NOMO-1 treated with dmso at 0.1 percent for 144 hours (cell line): ENCODE data around the gene SIGLEC8.
"Not testable (repeated sequence)": the region's sequence is repeated elsewhere in the genome, so short reads cannot be mapped to it uniquely, and the experiment has no call there.

Experiments used
- DNase-seq: peaks from one replicate; lab custom pipeline; 2025; ENCODE audit not compliant: unreplicated experiment; lab: John Stamatoyannopoulos, UW

Gene SIGLEC8

DNA sequence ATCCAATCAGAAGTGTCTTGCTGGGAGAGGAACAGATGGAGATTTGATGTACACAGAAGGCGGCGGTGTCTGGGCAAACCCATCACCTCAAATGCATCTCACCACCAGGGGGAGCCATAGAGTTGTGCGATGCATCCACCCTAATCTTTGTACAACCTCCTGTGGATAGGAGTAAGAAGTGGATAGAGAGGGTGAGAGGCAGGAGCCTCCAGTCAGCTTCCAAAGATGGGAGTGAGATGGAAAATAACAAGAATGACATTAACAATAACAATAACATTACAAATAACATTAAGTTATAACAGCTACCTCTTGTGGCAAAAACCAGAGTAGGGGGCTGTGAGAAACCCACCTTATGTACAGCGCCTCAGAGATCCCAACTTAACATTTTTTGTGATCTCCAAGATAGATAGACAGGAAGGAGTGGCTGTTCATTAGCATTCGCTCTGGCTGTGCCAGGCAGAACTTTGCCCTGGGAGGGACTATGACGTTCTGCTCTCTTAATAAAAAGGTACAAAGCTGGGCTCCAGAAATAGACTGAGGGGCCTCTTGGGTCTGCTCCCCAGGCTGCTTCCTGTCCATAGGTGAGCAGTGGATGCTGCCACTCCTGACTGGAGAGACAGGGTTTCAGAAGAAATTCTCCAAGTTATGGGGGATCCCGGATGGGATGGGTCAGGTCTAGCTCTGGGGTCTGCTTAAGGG, 14.9 kb upstream of the SIGLEC8 start:
- peak; percentile 43 for DNase-seq

DNA sequence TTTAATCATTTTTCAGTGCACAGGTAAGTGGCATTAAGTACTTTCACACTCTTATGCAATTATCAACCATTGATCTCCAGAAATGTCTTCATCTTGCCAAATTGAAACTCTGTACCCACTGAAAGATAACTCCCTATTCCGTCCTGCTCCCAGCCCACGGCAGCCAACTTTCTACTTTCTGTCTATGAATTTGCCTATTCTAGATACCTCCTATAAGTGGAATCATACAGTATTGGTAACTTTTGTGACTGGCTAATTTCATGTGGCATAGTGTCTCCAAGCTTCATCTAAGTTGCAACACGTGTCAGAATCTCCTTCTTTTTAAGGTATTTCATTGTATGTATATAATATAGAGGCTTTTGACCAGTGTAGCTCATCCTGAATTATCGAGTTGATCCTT, 14.4 kb upstream of the SIGLEC8 start:
- no peak for DNase-seq

DNA sequence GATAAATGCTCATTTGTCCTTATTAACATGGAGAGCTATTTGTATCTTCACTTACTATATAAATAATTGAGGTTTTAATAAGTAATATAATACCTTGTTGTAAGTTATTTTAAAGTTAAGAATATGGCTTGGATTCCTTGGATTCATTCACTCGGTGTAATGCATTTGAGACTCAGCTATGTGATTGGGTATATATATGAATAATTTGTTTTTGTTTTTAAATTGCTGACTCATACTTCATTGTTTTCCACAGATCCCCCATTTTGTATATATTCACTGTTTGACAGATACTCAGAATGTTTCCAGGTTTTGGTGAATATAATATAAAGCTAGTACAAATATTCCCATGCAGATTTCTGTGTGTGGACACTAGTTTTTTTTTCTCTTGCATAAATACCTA, 13.3 kb upstream of the SIGLEC8 start:
- no peak for DNase-seq

DNA sequence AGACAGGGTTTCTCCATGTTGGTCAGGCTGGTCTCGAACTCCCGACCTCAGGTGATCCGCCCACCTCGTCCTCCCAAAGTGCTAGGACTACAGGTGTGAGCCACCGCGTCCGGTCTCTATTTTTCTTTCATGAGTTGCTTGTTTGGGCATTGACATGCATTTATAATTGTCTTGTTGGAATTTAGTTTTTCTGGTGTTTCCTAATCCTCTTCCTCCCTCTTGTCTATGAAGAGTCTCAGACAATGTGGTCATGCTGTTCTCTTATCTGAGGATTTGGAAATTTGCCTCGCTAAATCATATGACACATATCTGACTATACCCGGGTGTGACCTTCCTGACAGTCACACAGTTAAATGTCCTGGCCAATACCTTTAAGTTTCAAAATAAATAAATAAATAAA, 12.7 kb upstream of the SIGLEC8 start:
- no peak for DNase-seq

DNA sequence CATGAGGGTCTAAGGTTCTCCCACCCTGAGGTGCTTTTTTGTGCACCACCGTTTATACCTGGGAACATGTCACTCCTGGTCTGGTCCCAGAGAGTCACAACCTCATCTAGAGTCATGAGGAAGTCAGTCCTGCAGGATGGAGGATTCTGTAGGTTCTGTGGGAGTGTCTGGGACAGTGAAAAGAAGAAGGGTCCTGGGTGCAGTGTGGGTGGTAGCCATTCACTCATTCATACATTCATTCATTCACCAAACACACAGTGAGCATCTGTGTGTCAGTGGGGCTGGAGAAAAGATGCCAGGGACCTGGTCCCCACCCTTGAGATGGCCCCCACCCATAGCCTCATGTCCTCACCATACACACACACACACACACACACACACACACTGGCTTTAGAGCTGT, 11.4 kb upstream of the SIGLEC8 start:
- no peak for DNase-seq

DNA sequence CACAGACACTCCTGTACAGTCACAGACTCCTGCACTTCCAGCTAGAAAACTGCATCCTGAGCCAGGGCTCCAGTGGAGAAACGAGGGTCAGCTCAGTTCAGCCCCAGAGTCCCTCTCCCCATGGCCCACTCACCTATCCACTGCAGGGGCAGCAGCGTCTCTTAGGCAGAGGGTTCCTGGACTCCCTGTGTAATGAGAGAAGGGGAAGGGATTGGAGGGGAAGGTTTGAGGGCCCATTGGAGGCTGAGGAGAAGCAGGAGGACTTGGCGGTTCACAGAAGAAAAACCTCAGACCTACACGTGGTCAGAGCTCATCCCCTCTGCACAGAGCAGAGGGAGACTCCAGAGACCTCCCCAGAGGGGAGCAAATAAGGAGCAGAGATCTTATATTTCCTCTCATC, 10.9 kb upstream of the SIGLEC8 start:
- no peak for DNase-seq

DNA sequence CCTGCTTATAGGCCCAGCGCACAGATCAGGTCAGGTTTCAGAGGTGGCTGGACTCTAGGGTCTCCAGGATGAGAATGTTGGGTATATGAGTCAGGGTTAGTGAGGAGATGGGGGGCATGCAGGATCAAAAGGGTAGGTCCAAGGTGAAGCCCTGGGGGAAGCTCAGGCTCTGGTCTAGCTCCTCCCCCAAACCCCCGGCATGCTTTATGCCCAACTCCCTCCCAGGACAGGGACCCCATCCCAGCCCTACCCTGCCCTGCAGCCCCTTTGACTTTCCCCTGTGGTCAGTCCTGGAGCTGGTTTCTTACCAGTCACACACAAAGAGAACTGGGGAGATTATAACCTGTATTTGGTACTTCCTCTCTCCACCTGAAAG, 10.3 kb upstream of the SIGLEC8 start:
- no peak for DNase-seq

DNA sequence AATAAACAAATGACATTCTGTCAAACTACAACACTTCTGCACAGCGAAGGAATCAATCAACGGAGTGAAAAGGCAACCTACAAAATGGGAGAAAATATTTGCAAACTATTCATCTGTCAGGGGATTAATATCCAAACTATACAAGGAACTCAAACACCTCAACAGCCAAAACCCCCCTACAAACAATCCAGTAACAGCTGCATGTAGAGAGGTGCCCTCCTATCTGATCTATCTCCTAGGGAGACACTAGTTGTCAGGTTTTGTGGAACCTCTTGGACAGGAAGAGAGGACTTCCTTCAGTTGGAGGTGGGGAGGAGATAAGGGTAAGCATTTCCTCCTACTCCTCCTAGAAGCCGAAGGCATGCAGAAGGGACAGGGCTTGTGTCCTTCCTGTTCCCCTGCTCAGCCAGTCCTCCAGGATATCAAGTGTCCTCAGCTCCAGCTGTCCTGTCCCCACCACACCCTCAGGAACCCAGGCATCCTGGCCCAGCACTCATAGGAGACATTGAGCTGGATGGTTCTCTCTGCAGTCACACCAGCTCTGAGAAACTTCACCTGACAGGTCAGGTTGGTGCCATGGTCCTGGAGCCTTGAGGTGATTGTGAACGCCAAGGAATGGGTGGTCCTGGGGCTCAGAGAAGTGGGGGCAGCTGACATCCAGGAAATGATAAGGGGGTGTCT, 9.8 kb upstream of the SIGLEC8 start:
- DNase-seq, result no peak

DNA sequence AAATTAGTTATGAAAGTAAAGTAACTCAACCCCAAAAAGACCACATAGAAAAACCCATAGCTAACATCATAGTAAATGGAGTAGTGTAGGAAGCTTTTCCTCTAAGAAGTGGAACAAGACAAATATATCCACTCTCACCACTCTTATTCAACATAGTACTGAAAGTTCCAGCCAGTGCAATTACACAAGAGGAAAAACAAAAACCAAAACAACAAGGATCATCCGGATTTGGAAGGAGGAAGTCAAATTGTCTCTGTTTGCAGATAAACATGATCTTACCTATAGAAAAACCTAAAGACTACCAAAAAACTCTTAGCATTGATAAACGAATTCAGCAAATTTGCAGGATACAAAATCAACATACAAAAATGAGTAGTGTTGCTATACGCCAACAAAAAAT, 8.5 kb upstream of the SIGLEC8 start:
- DNase-seq, result no peak

DNA sequence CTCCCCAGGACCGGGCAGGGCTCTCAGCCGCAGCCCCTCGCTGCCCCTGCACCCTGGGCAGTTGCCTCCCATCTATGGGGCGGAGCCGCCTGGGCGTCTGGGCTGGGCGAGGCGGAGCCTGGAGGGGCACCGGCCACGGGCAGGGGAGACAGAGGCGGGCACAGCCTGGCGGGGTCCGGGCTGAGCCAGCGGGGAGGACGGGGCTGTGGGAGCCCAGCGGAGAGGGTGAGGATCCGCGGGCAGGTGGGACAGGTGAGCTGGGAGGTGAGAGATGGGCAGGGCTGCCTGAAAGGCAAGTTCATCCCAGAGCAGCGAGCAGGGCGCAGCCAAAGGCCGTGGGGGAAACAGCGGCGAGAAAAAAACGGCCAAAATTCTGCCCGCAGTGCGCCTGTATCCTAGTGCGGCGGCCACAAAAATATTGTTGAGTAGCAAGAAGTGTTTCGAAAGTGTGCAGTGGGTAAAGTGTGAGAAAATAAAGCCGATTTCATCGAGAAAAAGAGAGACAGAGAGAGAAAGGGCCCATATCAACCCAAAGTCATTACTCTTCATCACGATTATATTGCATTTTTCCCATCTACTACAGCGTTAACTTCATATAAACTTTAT, 5.8 kb upstream of the SIGLEC8 start:
- not testable (repeated sequence) for DNase-seq

DNA sequence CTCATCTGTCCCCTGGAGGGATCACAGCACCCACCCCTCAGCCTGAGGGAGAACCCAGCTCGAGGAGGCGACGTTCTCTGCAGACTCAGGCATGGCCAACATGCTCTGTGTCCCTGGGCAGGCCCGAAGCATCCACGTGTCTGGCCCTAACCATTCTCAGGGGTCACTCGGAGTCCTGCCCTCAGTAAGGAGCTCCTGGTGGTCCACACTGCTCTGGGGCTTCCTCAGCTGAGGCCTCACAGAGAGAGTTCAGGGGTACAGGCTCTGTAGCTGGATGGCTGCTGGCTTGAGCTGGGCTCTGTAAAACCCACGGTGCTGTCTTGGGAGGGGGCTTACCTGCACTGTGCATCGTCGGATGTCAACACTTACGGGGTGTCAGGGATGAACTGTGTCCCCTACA, 4.4 kb upstream of the SIGLEC8 start:
- no peak for DNase-seq

DNA sequence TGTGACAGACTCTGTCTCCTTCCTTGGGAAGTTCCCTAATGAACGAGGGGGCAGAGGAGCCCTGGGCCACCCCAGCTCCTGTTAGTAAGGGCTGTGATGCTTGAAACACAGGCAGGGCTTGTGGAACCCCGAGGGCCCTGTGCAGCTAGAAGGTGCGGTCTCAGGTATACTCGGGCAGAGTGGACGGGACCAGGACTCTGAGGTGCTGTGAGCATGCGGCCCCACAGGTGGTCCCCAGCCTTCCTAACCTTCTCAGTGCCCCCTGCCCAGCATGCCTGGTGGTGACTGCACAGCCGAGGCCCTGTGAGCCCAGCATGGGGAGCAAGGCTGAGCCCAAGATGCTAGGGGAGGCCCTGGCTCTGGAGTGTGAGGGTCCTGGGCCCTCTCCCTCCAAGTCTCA, 4.0 kb upstream of the SIGLEC8 start:
- DNase-seq, result no peak

DNA sequence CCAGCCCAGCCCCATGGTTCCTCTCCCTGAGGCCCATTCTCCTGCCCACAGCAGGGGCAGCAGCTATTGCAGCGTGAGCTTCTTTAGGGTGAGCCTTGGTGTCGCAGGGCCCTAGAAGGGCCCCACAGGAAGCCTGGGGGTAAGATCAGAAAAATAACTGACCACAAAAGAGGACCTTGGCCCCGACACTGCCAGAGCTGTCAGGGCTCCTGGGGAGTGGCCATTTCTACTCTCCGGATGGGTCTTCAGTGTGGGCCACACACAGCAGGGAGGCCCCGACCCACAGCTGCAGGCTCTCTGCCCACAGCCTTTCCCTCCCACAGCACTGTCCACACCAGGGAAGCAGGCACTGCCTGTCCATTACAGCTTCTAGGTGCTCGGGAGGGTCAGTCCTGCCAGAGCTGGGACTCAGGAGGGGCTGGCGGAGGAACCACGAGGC, 3.5 kb upstream of the SIGLEC8 start:
- DNase-seq, result peak; percentile 35

DNA sequence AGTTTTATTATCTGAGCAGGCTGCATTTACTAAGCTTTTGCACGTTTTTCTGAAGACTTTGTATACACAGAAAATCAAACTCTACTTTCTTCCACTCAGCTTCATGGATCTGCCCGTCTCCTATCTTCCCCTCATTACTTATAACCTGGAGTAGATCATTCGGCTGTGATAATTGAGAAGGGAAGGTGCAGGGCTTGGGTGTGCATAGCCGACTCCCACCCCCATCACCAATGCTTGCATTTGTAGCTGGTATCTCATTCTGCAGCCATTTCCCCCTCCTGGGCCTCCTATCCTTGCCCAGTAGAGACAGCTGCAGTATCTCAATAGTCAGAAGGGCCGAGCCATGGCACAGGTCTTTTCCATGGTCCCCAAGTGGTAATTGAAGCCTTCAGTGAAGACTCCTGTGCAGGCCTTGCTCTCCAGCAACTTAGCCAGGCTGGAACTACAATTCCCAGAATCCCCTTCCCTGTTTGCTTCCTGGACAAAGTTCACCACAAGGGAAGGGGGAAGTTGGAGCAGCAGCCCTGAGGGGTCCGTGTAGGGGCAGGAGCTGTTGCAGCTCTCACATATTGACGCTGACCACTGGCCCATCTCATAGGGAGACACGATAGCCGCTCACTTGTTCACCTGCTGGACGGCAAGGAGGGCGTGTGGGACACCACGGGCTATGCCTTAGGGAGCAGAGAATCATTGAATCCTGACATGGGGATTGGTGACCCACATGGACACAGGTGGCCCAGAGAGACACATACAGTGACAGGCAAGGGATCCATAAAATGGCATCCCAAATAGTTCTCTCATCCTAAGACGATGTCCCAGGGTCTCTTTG, 2.1 kb upstream of the SIGLEC8 start:
- peak; percentile 69 for DNase-seq

DNA sequence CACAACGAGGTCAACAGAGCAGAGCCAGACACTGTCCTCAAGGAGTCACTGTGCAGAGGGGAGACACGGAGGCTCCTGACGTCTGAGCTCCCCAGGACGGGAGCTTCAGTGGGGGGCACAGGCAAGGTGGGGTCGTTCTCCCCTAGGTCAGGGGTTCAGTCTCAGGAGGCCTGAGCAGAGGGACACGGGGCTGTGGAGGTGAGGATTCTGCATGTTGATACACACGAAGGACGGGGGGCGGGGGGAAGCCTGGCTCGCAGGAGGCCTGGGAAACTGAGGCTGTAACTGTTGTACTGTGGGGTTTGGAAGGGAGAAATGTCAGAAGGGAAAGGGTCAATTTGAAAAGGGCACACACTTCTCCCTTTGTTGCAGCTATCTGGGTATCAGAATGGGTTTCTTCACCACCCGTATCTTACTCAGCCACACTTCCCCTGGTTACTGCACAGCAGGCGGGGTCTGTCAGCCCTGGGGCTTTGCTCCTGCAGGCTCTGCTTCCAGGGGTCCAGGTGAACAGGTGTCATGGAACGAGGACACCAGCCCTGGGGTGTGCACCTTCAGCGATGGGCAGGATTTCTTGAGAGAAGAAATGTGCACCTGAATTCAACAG, 748 bp upstream of the SIGLEC8 start:
- no peak for DNase-seq

DNA sequence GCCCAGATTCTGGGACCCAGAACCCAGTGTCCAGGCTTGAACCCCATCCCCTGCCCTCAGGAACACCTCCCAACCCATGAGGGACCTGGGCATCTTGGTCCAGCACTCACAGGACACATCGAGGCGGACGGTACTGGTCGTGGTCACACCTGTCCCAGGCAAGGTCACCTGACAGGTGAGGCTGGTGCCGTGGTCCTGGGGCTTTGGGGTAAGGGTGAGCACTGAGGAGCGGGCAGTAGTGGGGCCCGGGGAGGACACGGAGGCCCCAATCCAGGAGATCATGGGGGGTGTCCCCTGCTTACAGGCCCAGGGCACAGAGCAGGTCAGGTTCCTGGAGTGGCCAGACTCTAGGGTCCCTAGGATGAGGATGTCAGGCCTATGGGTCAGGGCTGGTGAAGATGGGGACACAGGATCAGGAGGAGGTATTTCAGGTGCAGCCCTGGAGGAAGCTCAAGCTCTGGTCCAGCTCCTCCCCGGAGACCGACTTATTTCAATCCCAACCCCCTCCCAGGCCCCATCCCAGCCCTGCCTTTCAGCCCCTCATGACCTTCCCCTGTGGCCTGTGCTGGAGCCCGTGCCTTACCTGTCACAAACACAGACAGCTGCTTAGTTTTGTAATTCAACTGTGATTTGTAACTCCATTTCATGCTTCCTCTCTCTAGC, 772 bp downstream of the SIGLEC8 start:
- DNase-seq, result no peak

DNA sequence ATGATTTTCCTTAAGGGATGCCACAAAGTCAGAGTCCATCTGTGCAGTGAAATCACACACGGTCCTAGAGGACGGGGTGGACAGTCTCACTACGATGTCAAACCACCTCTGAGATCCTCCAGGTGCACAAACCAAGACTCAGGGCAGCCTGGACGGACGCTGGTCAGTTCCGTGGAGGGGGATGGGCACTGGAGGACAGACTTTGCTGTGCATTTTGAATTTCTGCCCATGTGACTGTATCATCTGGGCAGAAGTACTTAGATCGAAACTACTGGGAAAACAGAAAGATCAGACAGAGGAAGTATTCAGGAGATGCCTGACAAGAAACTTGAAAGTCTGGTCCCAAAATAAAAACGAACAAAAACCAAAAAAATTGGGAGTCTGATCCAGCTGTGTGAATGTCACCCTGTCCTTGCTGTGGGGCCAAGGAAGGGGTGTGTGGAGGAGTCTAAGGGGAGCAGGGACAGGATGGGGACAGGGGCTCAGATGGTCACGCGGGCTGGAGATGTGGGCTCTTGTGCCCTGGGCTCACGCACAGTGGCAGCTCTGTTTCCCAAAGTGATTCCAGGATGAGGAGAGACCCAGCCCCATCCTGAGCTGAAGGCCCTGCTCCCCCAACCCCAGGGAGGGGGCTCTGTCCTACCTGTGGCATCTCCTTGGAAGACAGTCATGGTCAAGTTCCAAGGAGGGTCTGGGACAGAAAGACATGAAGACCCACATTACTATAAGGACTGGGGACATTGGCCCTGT, 1.5 kb downstream of the SIGLEC8 start:
- DNase-seq, result no peak

DNA sequence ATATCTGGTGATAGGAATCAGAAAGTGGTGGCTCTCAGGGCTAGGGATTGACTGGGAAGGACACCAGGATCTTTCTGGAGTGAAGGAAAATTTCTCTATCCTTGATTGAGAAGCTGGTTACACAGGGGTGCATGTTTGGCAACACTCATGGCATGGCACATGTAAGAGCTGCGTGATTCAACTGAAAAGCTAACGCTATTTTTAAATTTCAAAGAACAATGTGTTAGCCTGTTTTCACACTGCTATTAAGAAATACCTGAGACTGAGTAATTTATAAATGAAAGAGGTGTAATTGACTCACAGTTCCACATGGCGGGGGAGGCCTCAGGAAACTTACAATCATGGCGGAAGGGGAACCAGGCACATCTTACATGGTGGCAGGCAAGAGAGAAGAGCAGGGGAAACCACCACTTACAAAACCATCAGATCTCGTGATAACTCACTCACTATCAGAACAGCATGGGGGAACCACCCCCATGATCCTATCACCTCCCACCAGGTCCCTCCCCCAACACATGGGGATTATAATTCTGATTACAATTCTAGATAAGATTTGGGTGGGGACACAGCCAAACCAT, 7.4 kb downstream of the SIGLEC8 start:
- no peak for DNase-seq

DNA sequence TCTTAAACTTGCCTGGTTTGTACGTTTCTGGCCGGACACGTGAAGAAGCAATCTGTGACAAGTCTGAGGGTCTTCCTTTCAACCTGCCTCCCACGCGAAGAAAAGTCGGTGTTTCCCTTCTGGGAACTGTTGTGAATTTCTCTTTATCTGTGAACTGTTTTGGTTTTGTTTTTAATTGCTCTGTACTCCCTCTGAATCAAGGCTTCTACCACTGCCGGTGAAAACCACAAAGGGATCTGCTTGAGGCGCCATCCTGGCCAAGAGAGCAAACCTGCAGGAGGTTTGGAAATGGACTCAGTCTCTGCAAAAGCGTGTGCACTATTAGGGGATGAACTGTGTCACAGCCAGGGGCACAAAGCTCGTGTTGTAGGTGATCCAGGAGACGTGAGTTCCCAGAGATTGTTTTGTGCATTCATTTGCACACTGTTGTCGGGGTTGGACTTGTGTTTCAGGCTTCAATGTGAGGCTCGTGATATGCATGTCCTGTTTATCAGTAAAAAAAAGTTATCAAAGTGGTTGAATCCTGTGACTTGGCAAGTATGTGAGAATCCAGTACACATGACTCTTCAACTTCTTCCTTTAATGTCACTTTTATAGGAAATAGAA, 9.7 kb downstream of the SIGLEC8 start:
- DNase-seq, result no peak
